ENCODE results near the gene GPD1.

Gene GPD1

DNA sequence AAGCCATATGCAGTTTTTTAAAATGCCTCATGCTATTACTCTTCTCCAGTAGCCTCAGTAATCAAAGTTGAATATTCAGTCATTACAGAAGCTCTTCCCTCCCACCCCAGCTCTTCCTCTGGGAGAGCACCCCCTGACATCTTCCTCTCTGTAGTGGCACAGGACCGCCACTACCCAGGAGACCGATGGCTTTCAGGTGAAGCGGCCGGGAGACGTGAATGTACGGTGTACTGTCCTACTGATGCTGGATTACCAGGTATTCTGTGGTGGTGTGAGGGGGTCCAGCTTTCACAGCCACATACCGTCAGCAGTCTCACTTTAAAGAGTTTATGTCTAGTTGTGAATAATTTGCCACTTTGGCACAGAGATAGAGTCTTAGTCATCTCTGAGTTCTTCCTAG is 14.1 kb upstream of the GPD1 start:
- Histone ChIP-seq H3K27me3 (ENCODE audit: insufficient read depth, low read length) (no peaks in the 10 kb centered on the region), H3K4me2 (ENCODE audit: low read length) (no peak overlapping the region), H3K9me2 (ENCODE audit: low read depth, low read length) (no peaks in the 10 kb centered on the region), H4K20me1 (ENCODE audit: insufficient read depth, low read length) (no peaks in the 10 kb centered on the region), H3F3A (ENCODE audit: insufficient read depth, low read length) (no peaks in the 10 kb centered on the region), H3K9me3 (ENCODE audit: low read length) (no peaks in the 10 kb centered on the region), H3K9ac (ENCODE audit: low read length) (no peak overlapping the region), H2AFZ (ENCODE audit: low read length) (no peak overlapping the region), H3K79me2 (ENCODE audit: insufficient read depth, low read length) (no peaks in the 10 kb centered on the region), H3K36me3 (ENCODE audit: insufficient read depth, low read length) (peaks cover 71% of the 10 kb centered on the region), H3K27ac (ENCODE audit: low read depth, low read length, poor library complexity, severe bottlenecking) (no peak overlapping the region), H3K4me1 (ENCODE audit: insufficient read depth, low read length, severe bottlenecking) (peaks cover 5% of the 10 kb centered on the region), H3K4me3 (ENCODE audit: low read depth, low read length, poor library complexity, severe bottlenecking) (no peak overlapping the region)
- TF ChIP-seq CTCF (IDR thresholded peaks at IDR 0.05; ENCODE audit: low read length) = no peak
- no peak for TF ChIP-seq EZH2 (IDR thresholded peaks at IDR 0.05; ENCODE audit: borderline replicate concordance, low read length)

DNA sequence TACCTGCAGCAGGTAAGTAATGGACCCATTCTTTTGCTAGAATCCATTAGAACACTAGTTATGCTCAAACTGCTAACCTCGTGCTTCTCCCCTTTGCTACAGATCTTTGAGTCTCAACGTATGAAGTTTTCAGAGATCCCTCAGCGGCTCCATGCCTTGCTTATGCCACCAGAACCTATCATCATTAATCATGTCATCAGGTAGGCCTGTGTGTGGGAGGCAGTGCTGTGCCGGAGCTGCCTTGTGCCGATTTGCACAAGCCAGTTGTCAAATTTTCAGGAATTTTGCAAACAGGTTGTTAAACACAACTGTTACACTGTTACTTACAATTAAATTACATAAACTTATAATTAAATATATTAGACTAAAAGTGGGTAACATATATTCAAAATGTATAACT is 13.4 kb upstream of the GPD1 start:
- no peak overlapping the region for H2AFZ ChIP-seq (ENCODE audit: low read length)
- peaks cover 77% of the 10 kb centered on the region for H3K36me3 ChIP-seq (ENCODE audit: insufficient read depth, low read length)
- no peaks in the 10 kb centered on the region for H3K79me2 ChIP-seq (ENCODE audit: insufficient read depth, low read length)
- H3K27me3 ChIP-seq (ENCODE audit: insufficient read depth, low read length) = no peaks in the 10 kb centered on the region
- no peak overlapping the region for H3K4me2 ChIP-seq (ENCODE audit: low read length)
- TF ChIP-seq CTCF (IDR thresholded peaks at IDR 0.05; ENCODE audit: low read length) = no peak
- TF ChIP-seq EZH2 (IDR thresholded peaks at IDR 0.05; ENCODE audit: borderline replicate concordance, low read length) = no peak
- no peaks in the 10 kb centered on the region for H3K9me2 ChIP-seq (ENCODE audit: low read depth, low read length)
- no peaks in the 10 kb centered on the region for H4K20me1 ChIP-seq (ENCODE audit: insufficient read depth, low read length)
- no peak overlapping the region for H3K27ac ChIP-seq (ENCODE audit: low read depth, low read length, poor library complexity, severe bottlenecking)
- H3F3A ChIP-seq (ENCODE audit: insufficient read depth, low read length) = no peaks in the 10 kb centered on the region
- H3K4me3 ChIP-seq (ENCODE audit: low read depth, low read length, poor library complexity, severe bottlenecking) = no peak overlapping the region
- no peaks in the 10 kb centered on the region for H3K9me3 ChIP-seq (ENCODE audit: low read length)
- H3K9ac ChIP-seq (ENCODE audit: low read length) = no peak overlapping the region
- H3K4me1 ChIP-seq (ENCODE audit: insufficient read depth, low read length, severe bottlenecking) = peaks cover 5% of the 10 kb centered on the region

- H3K36me3 ChIP-seq (ENCODE audit: insufficient read depth, low read length) = peaks cover 83% of the 10 kb centered on the region
Measured at GRCh38 chr12:50097952-50098351, 5.9 kb upstream of the GPD1 start.

More at GRCh38 chr12:50097952-50098351, 5.9 kb upstream of the GPD1 start:
- Histone ChIP-seq H3K4me3 (ENCODE audit: low read depth, low read length, poor library complexity, severe bottlenecking) (no peak overlapping the region), H3K27ac (ENCODE audit: low read depth, low read length, poor library complexity, severe bottlenecking) (no peak overlapping the region), H3K79me2 (ENCODE audit: insufficient read depth, low read length) (no peaks in the 10 kb centered on the region), H4K20me1 (ENCODE audit: insufficient read depth, low read length) (no peaks in the 10 kb centered on the region), H2AFZ (ENCODE audit: low read length) (no peak overlapping the region), H3K4me2 (ENCODE audit: low read length) (no peak overlapping the region), H3K9me2 (ENCODE audit: low read depth, low read length) (no peaks in the 10 kb centered on the region), H3K9me3 (ENCODE audit: low read length) (no peaks in the 10 kb centered on the region), H3K27me3 (ENCODE audit: insufficient read depth, low read length) (no peaks in the 10 kb centered on the region), H3K9ac (ENCODE audit: low read length) (no peak overlapping the region), H3F3A (ENCODE audit: insufficient read depth, low read length) (no peaks in the 10 kb centered on the region), H3K4me1 (ENCODE audit: insufficient read depth, low read length, severe bottlenecking) (no peaks in the 10 kb centered on the region)
- no peak for TF ChIP-seq CTCF (IDR thresholded peaks at IDR 0.05; ENCODE audit: low read length)
- no peak for TF ChIP-seq EZH2 (IDR thresholded peaks at IDR 0.05; ENCODE audit: borderline replicate concordance, low read length)
